ENCODE data around the gene DENND1A.

The DENND1A gene

DNA sequence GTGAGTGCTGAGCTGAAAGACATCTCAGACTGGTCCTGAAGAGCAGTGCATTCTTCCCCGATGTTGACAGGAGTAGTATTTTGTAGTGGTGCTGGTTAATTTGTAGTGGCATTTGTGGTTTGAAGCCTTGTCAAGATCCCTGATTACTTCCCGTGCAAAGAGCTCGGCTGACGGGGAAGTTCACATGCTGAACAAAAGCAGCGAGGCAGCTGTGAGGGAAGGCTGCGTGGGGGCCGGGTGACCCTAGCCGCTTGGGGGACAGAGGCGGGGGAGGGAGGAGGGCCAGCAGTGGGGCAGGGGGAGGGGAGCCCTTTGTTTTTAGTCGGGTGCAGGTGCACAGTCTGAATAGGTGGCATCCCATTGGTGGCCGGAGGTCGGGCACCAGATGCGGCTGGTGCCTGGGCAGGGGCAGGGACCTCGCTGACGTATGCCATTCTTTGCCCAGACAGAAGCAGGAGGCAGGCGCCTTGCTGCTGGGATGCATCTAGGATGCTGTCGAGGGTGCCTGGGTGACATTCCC, 509.3 kb downstream of the DENND1A start:
- Histone ChIP-seq H3K36me3 (ENCODE audit: control insufficient read depth, insufficient read depth, low read length) (no peaks in the 10 kb centered on the region), H3K4me1 (ENCODE audit: control insufficient read depth, insufficient read depth, low read length, poor library complexity, severe bottlenecking) (peaks cover 5% of the 10 kb centered on the region), H3K9me3 (ENCODE audit: control insufficient read depth, low read length) (no peaks in the 10 kb centered on the region), H3K4me3 (ENCODE audit: extremely low read depth, insufficient read depth, low read length, poor library complexity, severe bottlenecking) (no peak overlapping the region), H3K27ac (ENCODE audit: low read depth, low read length, severe bottlenecking) (no peak overlapping the region)
- 84 to 88% methylated on average over 10 to 14 of the region's 17 CpGs for WGBS, 2 experiments (ENCODE audit: insufficient coverage in 2 of 2)

DNA sequence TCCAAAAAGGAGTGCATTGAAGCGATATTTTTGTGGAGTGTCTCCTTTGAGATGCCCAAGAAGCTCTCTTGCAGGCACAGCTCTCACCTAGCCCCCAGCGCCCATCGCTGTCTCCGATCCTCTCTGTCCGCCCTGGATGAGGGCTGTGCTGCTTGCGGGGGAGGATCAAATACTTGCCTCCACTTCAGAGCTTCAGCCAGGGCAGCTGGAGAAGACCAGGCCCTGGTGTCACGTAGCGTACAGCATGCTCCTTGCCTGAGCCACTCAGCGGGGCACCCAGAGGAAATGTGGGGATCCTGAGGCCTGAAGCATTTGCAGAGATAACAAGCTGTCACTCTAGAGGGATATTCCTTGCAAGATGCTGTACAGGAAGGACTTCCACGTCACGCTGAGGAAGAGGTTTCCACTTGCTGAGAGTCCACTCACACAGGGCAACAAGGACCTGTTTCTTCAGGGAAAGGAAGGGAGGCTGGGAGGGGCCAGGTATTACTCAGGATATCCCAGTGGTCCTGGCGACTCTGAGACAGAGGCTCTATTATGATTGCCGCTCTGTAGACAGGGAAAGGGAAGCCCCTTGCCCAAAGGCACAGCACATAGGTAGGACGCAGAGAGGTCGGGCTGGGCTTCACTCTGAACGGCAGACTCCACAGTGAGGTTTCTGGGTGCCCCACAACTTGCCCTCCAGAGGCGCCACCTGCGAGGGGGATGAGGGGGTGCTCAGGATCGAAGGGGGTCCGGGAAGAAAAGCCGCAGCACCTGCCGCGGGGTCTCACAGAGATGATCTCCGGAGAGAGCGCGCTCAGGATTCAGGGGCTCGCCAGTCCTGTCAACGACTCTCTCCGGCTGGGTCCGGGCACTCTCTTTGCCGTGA, 510.0 kb downstream of the DENND1A start:
- Histone ChIP-seq H3K4me1 (ENCODE audit: control insufficient read depth, insufficient read depth, low read length, poor library complexity, severe bottlenecking) (peaks cover 5% of the 10 kb centered on the region), H3K9me3 (ENCODE audit: control insufficient read depth, low read length) (no peaks in the 10 kb centered on the region), H3K36me3 (ENCODE audit: control insufficient read depth, insufficient read depth, low read length) (no peaks in the 10 kb centered on the region), H3K4me3 (ENCODE audit: extremely low read depth, insufficient read depth, low read length, poor library complexity, severe bottlenecking) (no peak overlapping the region), H3K27ac (ENCODE audit: low read depth, low read length, severe bottlenecking) (no peak overlapping the region)
- 88 to 89% methylated on average over 28 to 29 of the region's 31 CpGs for WGBS, 2 experiments (ENCODE audit: insufficient coverage in 2 of 2)

GRCh38 chr9:123419091-123419490, 510.8 kb downstream of the DENND1A start:
- WGBS, 2 experiments (ENCODE audit: insufficient coverage in 2 of 2), result 87 to 94% methylated on average over 4 of the region's 4 CpGs

GRCh38 chr9:123418506-123418905, 511.4 kb downstream of the DENND1A start:
- Histone ChIP-seq H3K4me1 (ENCODE audit: control insufficient read depth, insufficient read depth, low read length, poor library complexity, severe bottlenecking) (peaks cover 5% of the 10 kb centered on the region), H3K27ac (ENCODE audit: low read depth, low read length, severe bottlenecking) (no peak overlapping the region), H3K36me3 (ENCODE audit: control insufficient read depth, insufficient read depth, low read length) (no peaks in the 10 kb centered on the region), H3K4me3 (ENCODE audit: extremely low read depth, insufficient read depth, low read length, poor library complexity, severe bottlenecking) (no peak overlapping the region), H3K9me3 (ENCODE audit: control insufficient read depth, low read length) (no peaks in the 10 kb centered on the region)
- WGBS, 2 experiments (ENCODE audit: insufficient coverage in 2 of 2), result 95 to 100% methylated on average over 3 to 10 of the region's 10 CpGs

More at GRCh38 chr9:123419091-123419490, 510.8 kb downstream of the DENND1A start:
- Histone ChIP-seq H3K4me1 (ENCODE audit: control insufficient read depth, insufficient read depth, low read length, poor library complexity, severe bottlenecking) (peaks cover 5% of the 10 kb centered on the region), H3K4me3 (ENCODE audit: extremely low read depth, insufficient read depth, low read length, poor library complexity, severe bottlenecking) (no peak overlapping the region), H3K27ac (ENCODE audit: low read depth, low read length, severe bottlenecking) (no peak overlapping the region), H3K36me3 (ENCODE audit: control insufficient read depth, insufficient read depth, low read length) (no peaks in the 10 kb centered on the region), H3K9me3 (ENCODE audit: control insufficient read depth, low read length) (no peaks in the 10 kb centered on the region)

- H3K36me3 ChIP-seq (ENCODE audit: control insufficient read depth, insufficient read depth, low read length), result no peaks in the 10 kb centered on the region
- no peaks in the 10 kb centered on the region for H3K9me3 ChIP-seq (ENCODE audit: control insufficient read depth, low read length)
- H3K4me3 ChIP-seq (ENCODE audit: extremely low read depth, insufficient read depth, low read length, poor library complexity, severe bottlenecking), result no peak overlapping the region
- peaks cover 5% of the 10 kb centered on the region for H3K4me1 ChIP-seq (ENCODE audit: control insufficient read depth, insufficient read depth, low read length, poor library complexity, severe bottlenecking)
- no peak overlapping the region for H3K27ac ChIP-seq (ENCODE audit: low read depth, low read length, severe bottlenecking)
- 94 to 100% methylated on average over 3 to 4 of the region's 5 CpGs for WGBS, 2 experiments (ENCODE audit: insufficient coverage in 2 of 2)
These were observed 511.9 kb downstream of the DENND1A start for GRCh38 chr9:123418052-123418430.

GRCh38 chr9:123417289-123418051, 512.5 kb downstream of the DENND1A start:
- 88 to 89% methylated on average over 1 to 4 of the region's 5 CpGs for WGBS, 2 experiments (ENCODE audit: insufficient coverage in 2 of 2)
- Histone ChIP-seq H3K36me3 (ENCODE audit: control insufficient read depth, insufficient read depth, low read length) (no peaks in the 10 kb centered on the region), H3K4me1 (ENCODE audit: control insufficient read depth, insufficient read depth, low read length, poor library complexity, severe bottlenecking) (no peaks in the 10 kb centered on the region), H3K27ac (ENCODE audit: low read depth, low read length, severe bottlenecking) (no peak overlapping the region), H3K4me3 (ENCODE audit: extremely low read depth, insufficient read depth, low read length, poor library complexity, severe bottlenecking) (no peak overlapping the region), H3K9me3 (ENCODE audit: control insufficient read depth, low read length) (no peaks in the 10 kb centered on the region)

DNA sequence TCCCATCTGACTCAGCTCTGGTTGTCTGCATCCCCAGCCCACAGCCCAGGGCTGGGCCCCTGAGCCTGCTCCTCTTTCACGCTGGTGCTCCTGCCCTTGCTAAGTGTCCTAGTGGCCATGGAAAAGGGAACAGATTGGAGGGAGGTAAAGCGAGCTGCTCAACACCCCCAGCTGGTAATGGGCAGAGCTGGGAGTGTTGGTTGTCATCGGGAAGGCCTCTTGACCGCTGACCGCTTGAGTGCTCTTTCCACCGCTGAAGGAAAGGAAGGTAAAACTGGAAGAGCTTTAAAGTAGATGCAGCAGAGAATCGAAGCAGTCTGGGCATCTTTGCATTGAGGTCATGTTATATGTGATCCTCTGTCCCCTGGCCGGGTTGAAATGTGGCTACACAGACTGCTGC, 513.8 kb downstream of the DENND1A start:
- no peaks in the 10 kb centered on the region for H3K9me3 ChIP-seq (ENCODE audit: control insufficient read depth, low read length)
- H3K27ac ChIP-seq (ENCODE audit: low read depth, low read length, severe bottlenecking), result no peak overlapping the region
- no peak overlapping the region for H3K4me3 ChIP-seq (ENCODE audit: extremely low read depth, insufficient read depth, low read length, poor library complexity, severe bottlenecking)
- no peaks in the 10 kb centered on the region for H3K4me1 ChIP-seq (ENCODE audit: control insufficient read depth, insufficient read depth, low read length, poor library complexity, severe bottlenecking)
- 93 to 95% methylated on average over 7 to 8 of the region's 8 CpGs for WGBS, 2 experiments (ENCODE audit: insufficient coverage in 2 of 2)
- H3K36me3 ChIP-seq (ENCODE audit: control insufficient read depth, insufficient read depth, low read length), result no peaks in the 10 kb centered on the region

DNA sequence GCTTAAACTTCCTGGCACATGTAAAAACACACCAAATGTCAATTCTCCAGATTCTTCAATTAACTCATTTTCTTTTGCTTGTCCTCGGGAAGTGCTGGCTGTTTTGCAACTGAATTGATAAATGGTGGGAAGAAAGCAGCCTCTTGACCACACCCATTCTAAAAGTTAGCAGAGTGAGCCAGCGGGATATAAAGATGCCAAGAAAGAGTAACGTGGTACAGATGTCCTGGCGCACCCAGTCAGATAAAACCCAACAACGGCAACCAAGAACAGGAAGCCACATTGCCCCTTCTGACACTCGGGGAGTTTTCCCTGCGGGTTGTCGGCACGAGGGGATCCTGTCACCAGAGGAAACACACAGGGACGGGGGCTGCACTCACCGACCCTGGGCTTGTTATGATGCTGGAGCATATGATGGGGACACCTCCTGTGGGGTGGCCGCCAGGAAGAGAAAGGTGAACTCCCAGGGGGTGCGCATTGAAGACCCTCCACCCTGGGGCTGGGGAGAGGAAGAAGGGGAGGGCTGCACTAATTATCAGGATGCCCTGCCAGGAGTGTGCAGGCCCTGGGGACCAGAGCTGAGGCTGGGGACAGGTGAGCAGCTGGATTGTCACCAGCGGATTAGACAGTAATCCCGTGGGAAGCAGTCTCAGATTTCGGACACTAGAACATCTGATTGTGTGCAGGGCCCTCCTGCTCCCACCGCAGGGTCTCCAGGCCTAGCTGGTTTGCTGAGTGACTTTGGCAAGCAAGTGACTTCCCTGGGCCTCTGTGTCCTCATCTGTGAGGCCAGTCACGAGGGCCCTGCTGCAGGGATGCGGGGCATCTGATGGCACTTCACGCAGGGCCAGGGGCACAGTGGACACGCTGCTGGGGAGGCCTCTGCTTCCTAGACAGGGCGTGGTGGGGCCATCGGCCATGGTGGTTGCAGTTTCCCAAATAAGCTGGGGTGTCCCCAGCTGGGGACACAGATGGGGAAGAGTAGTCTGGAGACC, 514.7 kb downstream of the DENND1A start:
- no peaks in the 10 kb centered on the region for H3K4me1 ChIP-seq (ENCODE audit: control insufficient read depth, insufficient read depth, low read length, poor library complexity, severe bottlenecking)
- no peak overlapping the region for H3K27ac ChIP-seq (ENCODE audit: low read depth, low read length, severe bottlenecking)
- H3K9me3 ChIP-seq (ENCODE audit: control insufficient read depth, low read length), result no peaks in the 10 kb centered on the region
- H3K4me3 ChIP-seq (ENCODE audit: extremely low read depth, insufficient read depth, low read length, poor library complexity, severe bottlenecking), result no peak overlapping the region
- 92% methylated on average over 19 of the region's 23 CpGs for WGBS, 2 experiments (ENCODE audit: insufficient coverage in 2 of 2)
- H3K36me3 ChIP-seq (ENCODE audit: control insufficient read depth, insufficient read depth, low read length), result no peaks in the 10 kb centered on the region

DNA sequence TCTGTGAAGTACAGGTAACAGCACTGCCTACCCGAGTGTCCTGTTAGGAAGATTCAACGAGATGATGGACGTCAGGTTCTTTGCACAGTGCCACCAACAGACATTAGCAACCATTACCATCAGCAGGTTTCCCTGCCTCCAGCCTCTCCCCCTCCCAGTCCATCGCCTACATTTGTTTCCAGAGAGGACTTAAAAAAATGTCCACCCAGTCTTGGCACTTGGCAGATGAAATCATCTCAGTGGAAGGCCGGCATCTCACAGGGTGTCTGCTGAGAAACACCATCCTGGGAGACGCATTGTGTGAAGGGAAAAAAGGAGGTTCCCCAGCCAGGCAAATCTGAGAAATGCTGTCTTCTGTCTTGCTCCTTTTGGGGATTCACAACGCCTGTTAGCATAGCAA, 515.7 kb downstream of the DENND1A start:
- Histone ChIP-seq H3K36me3 (ENCODE audit: control insufficient read depth, insufficient read depth, low read length) (no peaks in the 10 kb centered on the region), H3K9me3 (ENCODE audit: control insufficient read depth, low read length) (no peaks in the 10 kb centered on the region), H3K4me1 (ENCODE audit: control insufficient read depth, insufficient read depth, low read length, poor library complexity, severe bottlenecking) (no peaks in the 10 kb centered on the region), H3K27ac (ENCODE audit: low read depth, low read length, severe bottlenecking) (no peak overlapping the region), H3K4me3 (ENCODE audit: extremely low read depth, insufficient read depth, low read length, poor library complexity, severe bottlenecking) (no peak overlapping the region)
- 90 to 95% methylated on average over 6 to 7 of the region's 7 CpGs for WGBS, 2 experiments (ENCODE audit: insufficient coverage in 2 of 2)
